Upper lobe of left lung (tissue), 6 donors: ENCODE measurements around the gene MAN1C1. TPM values are rescaled to one million over a fixed set of nuclear protein-coding genes. Genes with fewer than 3 reads are reported as not detected.

Source experiments
- ATAC-seq, 2 donors: fragments of 200-7000 bp; cut with Tn5 transposase; one replicate each; pipeline ENCODE4 v1.9.1; 2022; ENCODE audit warnings: mild to moderate bottlenecking in 2 of 2, moderate library complexity in 2 of 2; ENCODE audit not compliant: low FRiP score in 2 of 2
- DNase-seq, 2 donors: peaks; one replicate each; pipeline ENCODE4 v3.0.0-alpha.2; 2019 to 2020
- H3K27ac ChIP-seq, 4 donors: fragments of 200-600 bp; sonication (generic); one replicate each; pipeline ENCODE4 v1.5.1; 2016 to 2019
- H3K27me3 ChIP-seq, 4 donors: fragments of 200-600 bp; sonication (generic); one replicate each; pipeline ENCODE4 v1.5.1; 2017 to 2019
- H3K36me3 ChIP-seq, 4 donors: fragments of 200-600 bp; sonication (generic); one replicate each; pipeline ENCODE4 v1.5.1; 2016 to 2019
- H3K4me1 ChIP-seq, 4 donors: fragments of 200-600 bp; sonication (generic); one replicate each; pipeline ENCODE4 v1.5.1; 2018 to 2019
- H3K4me3 ChIP-seq, 4 donors: fragments of 200-600 bp; sonication (generic); one replicate each; pipeline ENCODE4 v1.5.1; 2017 to 2019; ENCODE audit warnings: mild to moderate bottlenecking in 2 of 4, moderate library complexity in 1 of 4
- H3K9me3 ChIP-seq, 4 donors: fragments of 200-600 bp; sonication (generic); one replicate each; pipeline ENCODE4 v1.5.1; 2018 to 2019
- EP300 ChIP-seq, 4 donors: sonication (generic); formaldehyde crosslinking; IDR thresholded peaks; one replicate each; pipeline ENCODE4 v1.5.1; 2017; ENCODE audit warnings: antibody characterized with exemption in 4 of 4, control low read depth in 2 of 4
- POLR2A ChIP-seq, 4 donors: fragments of 450-650 bp; IDR thresholded peaks; one replicate each; pipeline ENCODE4 v1.5.1; 2016 to 2017; ENCODE audit warnings: antibody characterized with exemption in 4 of 4, mild to moderate bottlenecking in 2 of 4
- POLR2AphosphoS5 ChIP-seq, 2 donors: sonication (generic); formaldehyde crosslinking; IDR thresholded peaks; one replicate each; pipeline ENCODE4 v1.5.1; 2017; ENCODE audit warnings: antibody characterized with exemption in 2 of 2
- WGBS, 2 donors: methylation state at CpG; one replicate each; pipeline ENCODE4 v1.1.5; 2017 to 2018; 5-methylcytosine and 5-hydroxymethylcytosine counted together
- total RNA-seq, 6 donors: library from RNA; depleted of rRNA in 4 of 6; stranded (reverse); fragments of >200 nt in 4 of 6; gene quantifications; one replicate each; pipeline versions ENCODE4 v1.1.0 to v1.2.1, GENCODE V29; 2016 to 2021
- TF ChIP-seq, protein P1 (sequence below), 6 experiments: fragments of 450-650 bp in 4 of 6; fragments of 200-600 bp in 2 of 6; sonication (generic) in 2 of 6; IDR thresholded peaks; one replicate each; pipeline ENCODE4 v1.5.1; 2016 to 2019; ENCODE audit warnings: antibody characterized with exemption in 6 of 6
- donor health status: DM: no; HTN: no; CAD: no; lungs with moderate emphysema.
- donor health status: DM: no; HTN: yes; CAD: no; lungs with severe emphysema.

The MAN1C1 gene
- total RNA-seq, 6 donors from 2014 or later: 5.3 to 32.5 (median 16.2) TPM

DNA sequence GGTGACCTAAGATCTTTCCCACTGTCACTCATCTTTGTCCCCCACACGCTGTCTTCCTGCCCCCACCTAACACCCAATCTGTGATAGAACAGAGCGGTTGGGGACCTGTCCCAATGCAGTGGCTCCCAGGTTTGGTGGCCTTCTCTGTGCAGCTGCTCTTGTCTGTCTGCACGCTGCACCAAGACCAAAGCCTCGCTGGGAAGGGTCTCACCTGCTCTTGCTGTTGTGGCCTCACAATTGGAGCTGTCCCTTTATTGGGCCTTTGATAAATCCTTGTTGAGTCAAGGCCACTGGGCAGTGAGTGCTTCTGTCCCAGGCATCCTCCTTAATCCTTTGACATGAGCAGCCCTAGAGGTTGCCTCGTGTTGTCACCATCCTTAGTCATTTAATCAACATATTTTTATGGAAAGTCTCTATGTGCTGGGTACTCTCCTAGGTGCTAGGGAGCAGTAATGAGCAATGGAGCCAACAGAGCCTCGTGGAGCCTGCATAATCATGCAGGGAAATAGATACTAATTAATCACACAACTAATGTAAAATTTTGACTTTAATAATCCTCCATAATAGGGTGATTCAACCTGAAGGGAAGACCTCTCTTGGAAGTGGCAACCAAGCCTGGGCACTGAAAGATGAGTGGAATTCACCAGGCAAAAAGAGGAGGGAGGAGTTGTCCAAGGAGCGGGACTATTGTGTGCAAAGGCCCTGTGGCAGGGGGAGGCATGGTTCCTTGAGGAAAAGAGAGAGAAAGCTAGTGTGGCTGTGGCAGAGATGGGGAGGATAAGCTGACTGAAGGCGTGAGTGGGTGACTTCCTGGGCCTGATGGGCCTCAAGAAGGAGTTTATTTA is 57.6 kb downstream of the MAN1C1 start:
- Histone ChIP-seq H3K27ac (no peak overlapping the region), H3K9me3 (no peaks in the 10 kb centered on the region), H3K4me1 (peaks cover 9 to 13% (median 11%) of the 10 kb centered on the region in 4 donors), H3K36me3 (no peaks in the 10 kb centered on the region), H3K4me3 (no peak overlapping the region), H3K27me3 (no peaks in the 10 kb centered on the region)
- TF ChIP-seq POLR2A (IDR thresholded peaks at IDR 0.05) (no peak), POLR2AphosphoS5 (IDR thresholded peaks at IDR 0.05) (no peak), EP300 (IDR thresholded peaks at IDR 0.05) (no peak)
- TF ChIP-seq, protein P1, sequence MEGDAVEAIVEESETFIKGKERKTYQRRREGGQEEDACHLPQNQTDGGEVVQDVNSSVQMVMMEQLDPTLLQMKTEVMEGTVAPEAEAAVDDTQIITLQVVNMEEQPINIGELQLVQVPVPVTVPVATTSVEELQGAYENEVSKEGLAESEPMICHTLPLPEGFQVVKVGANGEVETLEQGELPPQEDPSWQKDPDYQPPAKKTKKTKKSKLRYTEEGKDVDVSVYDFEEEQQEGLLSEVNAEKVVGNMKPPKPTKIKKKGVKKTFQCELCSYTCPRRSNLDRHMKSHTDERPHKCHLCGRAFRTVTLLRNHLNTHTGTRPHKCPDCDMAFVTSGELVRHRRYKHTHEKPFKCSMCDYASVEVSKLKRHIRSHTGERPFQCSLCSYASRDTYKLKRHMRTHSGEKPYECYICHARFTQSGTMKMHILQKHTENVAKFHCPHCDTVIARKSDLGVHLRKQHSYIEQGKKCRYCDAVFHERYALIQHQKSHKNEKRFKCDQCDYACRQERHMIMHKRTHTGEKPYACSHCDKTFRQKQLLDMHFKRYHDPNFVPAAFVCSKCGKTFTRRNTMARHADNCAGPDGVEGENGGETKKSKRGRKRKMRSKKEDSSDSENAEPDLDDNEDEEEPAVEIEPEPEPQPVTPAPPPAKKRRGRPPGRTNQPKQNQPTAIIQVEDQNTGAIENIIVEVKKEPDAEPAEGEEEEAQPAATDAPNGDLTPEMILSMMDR (IDR thresholded peaks at IDR 0.05): no peak
- no peak for DNase-seq
- WGBS, 2 donors: 88 to 91% methylated on average over 8 of the region's 8 CpGs
- ATAC-seq: no peak

DNA sequence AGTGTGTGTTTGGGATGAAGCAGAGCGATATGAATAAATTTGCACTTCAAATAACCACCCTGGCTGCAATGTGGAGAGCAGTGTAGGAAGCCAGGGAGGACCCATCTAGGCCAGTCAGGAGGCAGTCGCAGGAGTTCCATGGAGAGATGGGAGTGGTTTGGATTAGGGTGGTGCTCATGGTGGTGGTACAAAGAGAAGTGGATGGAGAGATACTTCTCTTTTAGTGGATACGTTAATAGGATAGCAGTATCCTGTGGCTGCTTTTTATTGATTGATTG is 58.2 kb downstream of the MAN1C1 start:
- no peak for DNase-seq
- WGBS, 2 donors: 93 to 97% methylated on average over 3 of the region's 3 CpGs
- ATAC-seq: no peak

DNA sequence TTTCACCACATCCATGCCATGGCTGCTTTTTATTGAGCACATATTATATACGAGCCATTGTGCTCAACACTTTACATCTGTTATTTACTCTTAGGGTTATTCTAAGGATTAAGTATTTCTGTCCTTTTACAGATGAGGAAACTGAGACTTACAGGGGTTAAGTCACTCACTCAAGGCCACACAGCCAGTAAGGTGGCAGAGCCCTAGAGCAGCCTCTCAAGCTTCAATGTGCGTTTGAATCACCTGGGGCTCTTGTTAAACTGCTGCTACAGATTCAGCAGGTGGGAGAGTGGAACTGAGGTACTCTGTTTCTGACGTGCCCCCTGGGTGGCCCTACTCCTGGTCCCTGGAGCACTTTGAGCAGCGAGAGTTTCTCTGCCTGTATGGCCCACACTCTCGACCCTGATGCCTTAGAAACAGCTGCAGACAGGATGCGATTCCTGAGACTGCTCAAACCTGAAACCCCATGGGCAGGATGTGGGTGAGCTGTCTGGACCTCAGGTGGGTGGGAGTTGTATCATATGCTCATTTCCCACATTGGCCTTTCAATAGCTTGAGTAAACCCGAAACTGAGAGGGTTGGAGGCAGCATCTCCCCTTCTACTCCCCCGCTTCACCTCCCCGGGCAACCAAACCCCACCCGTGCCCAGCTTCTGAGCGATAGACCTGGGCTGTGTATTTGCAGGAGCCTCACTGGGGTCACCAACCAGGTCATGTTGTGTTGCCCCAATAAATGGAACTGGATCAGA is 59.3 kb downstream of the MAN1C1 start:
- DNase-seq: no peak

More for the DNA sequence above, 58.2 kb downstream of the MAN1C1 start:
- Histone ChIP-seq H3K36me3 (no peaks in the 10 kb centered on the region), H3K27me3 (no peaks in the 10 kb centered on the region), H3K27ac (no peak overlapping the region), H3K9me3 (no peaks in the 10 kb centered on the region), H3K4me1 (peaks cover 9 to 13% (median 11%) of the 10 kb centered on the region in 4 donors), H3K4me3 (no peak overlapping the region)
- TF ChIP-seq EP300 (IDR thresholded peaks at IDR 0.05) (no peak), POLR2A (IDR thresholded peaks at IDR 0.05) (no peak), POLR2AphosphoS5 (IDR thresholded peaks at IDR 0.05) (no peak)
- TF ChIP-seq, protein P1 (IDR thresholded peaks at IDR 0.05): no peak

DNA sequence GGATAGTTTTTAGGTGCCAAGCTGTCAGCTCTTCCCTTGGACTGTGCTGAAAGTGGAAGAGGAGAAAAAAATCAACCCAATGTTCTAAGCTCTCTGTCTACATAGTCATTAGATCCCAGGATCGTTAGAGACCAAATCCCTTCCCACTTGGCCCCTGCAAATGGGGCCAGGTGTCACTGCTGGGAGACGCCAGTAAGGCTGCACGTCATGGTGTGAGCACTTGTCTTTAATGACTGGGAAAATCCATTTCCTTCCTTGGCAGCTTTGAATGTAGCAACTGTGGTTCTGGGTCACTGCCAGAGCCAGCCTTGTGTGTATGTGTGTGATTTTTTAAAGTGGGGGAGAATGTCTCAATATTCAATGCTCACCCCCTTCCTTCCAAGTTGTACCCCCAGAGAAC is 59.9 kb downstream of the MAN1C1 start:
- DNase-seq: peak in 1 of 2 donors; percentile 47

More for the DNA sequence above, 59.3 kb downstream of the MAN1C1 start:
- TF ChIP-seq EP300 (IDR thresholded peaks at IDR 0.05) (no peak), POLR2AphosphoS5 (IDR thresholded peaks at IDR 0.05) (peak in 1 of 2 donors; percentile 8)
- no peaks in the 10 kb centered on the region for H3K27me3 ChIP-seq
- WGBS, 2 donors: 75 to 79% methylated on average over 10 to 11 of the region's 11 CpGs
- no peak overlapping the region for H3K27ac ChIP-seq
- H3K4me1 ChIP-seq: peaks cover 9 to 13% (median 11%) of the 10 kb centered on the region in 4 donors
- no peak for ATAC-seq
- H3K9me3 ChIP-seq: no peaks in the 10 kb centered on the region
- no peaks in the 10 kb centered on the region for H3K36me3 ChIP-seq
- no peak overlapping the region for H3K4me3 ChIP-seq

More for the DNA sequence above, 59.9 kb downstream of the MAN1C1 start:
- H3K4me3 ChIP-seq: no peak overlapping the region
- H3K4me1 ChIP-seq: peaks cover 9 to 13% (median 11%) of the 10 kb centered on the region in 4 donors
- H3K27ac ChIP-seq: no peak overlapping the region
- H3K27me3 ChIP-seq: no peaks in the 10 kb centered on the region
- H3K36me3 ChIP-seq: no peaks in the 10 kb centered on the region
- 13 to 18% methylated on average over 3 of the region's 3 CpGs for WGBS, 2 donors
- H3K9me3 ChIP-seq: no peaks in the 10 kb centered on the region
- TF ChIP-seq POLR2A (IDR thresholded peaks at IDR 0.05): no peak
- TF ChIP-seq POLR2AphosphoS5 (IDR thresholded peaks at IDR 0.05): peak in 1 of 2 donors; percentile 26
- TF ChIP-seq EP300 (IDR thresholded peaks at IDR 0.05): no peak
- TF ChIP-seq, protein P1 (IDR thresholded peaks at IDR 0.05): no peak
- ATAC-seq: no peak
